ENCODE results near the gene JAM3.

Gene JAM3

DNA sequence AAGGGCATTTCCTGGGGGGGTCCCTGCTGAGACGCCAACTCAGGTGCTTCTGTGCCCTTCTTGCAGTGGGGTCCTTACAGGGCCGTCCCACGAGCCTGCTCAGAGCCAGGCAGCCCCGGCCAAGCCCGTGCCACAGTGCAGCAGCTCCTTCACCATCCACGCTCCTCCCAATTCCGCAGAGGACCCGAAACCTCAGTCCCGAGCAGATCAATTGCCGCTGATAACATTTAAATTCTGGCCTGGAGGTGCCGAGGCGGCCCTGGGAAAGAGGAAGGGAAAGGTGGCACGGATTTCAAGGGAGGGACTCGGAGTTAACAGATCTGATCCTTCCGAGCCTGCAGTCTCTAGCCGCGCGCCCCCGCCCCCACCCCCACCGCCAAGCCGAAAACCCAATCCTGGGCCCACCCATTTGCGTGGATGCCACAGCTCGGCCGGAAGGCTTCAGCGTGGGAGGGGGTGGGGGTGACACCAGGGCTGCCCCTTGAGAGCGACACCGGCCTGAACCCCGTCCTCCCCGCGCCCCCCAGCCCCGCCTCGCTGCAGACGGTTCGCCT, 32.3 kb upstream of the JAM3 start:
- Histone ChIP-seq H3K36me3 (ENCODE audit: insufficient read depth, low read length) (no peaks in the 10 kb centered on the region), H3K9ac (ENCODE audit: insufficient read length) (no peak overlapping the region), H3K9me3 (ENCODE audit: low read depth, low read length) (no peaks in the 10 kb centered on the region), H3K4me3 (peak overlapping the region; percentile 79), H3K27ac (no peak overlapping the region)
- no peak for TF ChIP-seq EZH2 (IDR thresholded peaks at IDR 0.05)
- no peak for TF ChIP-seq FOXP2 (optimal IDR thresholded peaks at IDR 0.05; ENCODE audit: control extremely low read depth, extremely low read length, insufficient read depth)
- no peak for TF ChIP-seq POLR2AphosphoS5 (IDR thresholded peaks at IDR 0.05; ENCODE audit: borderline replicate concordance, low read depth, low read length)
- no peak for DNase-seq (ENCODE audit: low read depth, low spot score)

DNA sequence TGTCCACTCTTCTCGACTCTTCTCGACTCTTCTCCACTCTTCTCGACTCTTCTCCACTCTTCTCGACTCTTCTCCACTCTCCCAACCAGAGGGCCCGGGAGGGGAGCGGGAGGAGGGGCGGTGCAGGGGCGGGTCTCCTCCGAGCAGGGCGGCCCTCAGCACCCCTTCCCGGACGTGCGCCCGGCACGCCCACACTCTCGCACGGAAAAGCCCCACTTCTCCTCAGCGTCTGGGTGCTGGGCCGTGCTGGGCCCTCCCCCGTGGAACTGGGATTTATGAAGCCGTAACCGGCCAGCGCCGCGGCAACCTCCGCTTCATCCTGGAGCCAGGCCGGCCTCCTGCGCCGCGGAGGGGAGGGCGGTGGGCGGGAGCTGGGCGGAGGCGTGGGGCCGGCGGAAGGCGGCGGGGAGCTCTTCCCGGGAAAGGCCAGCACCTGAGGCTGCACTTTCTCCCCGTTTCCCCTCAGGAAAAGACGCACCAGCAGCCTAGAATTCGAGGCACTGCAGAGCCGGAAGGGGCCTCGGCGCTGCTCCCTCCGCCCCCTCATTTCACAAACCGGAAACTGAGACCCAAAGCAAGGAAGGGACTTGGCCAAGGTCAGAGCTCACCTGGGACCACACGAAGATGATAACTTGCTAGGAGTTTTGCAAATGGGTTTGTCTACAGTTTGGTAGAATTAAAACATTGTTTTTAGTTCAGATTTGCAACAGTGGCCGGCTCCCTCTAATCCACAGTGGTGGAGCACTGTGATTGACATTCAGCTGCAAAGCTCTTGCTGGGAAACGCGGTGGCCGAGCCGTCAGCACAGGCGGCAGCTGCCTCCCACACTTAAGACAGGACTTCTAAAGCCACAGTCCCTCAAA, 31.6 kb upstream of the JAM3 start:
- no peak for DNase-seq (ENCODE audit: low read depth, low spot score)
- Histone ChIP-seq H3K27ac (no peak overlapping the region), H3K9ac (ENCODE audit: insufficient read length) (peak overlapping the region; percentile 62), H3K9me3 (ENCODE audit: low read depth, low read length) (no peaks in the 10 kb centered on the region), H3K36me3 (ENCODE audit: insufficient read depth, low read length) (no peaks in the 10 kb centered on the region), H3K4me3 (peak overlapping the region; percentile 79)
- TF ChIP-seq FOXP2 (optimal IDR thresholded peaks at IDR 0.05; ENCODE audit: control extremely low read depth, extremely low read length, insufficient read depth) (no peak), EZH2 (IDR thresholded peaks at IDR 0.05) (no peak), POLR2AphosphoS5 (IDR thresholded peaks at IDR 0.05; ENCODE audit: borderline replicate concordance, low read depth, low read length) (peak; percentile 55)

DNA sequence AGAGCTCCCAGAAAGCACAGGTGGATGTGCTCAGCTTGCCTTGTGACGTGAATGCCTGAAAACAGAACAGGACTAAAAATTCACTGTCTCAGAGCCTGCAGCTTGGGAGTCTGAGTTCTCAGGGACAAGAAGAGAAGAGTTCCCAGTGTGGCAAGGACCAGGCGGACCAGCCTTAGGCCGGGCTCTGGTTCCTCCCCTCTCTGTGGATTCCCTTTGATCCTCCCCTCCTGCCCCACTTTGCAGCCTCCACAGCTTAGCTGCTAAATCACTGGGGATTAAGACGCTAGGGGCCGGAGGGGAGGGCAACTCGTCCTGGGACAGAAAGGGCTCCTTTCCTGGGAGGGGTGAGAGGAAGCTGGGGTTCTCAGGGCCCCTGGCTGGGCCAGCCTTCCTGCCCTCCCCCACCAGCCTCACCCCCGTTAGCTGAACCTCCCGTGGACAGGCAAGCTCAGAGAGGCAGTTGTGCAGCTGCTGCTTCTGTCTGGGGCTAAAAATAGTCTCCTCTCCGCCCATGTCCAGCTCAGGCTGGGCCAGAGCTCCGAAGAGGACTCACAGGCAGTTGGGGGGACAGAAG, 29.9 kb upstream of the JAM3 start:
- DNase-seq (ENCODE audit: low read depth, low spot score): no peak
- Histone ChIP-seq H3K36me3 (ENCODE audit: insufficient read depth, low read length) (no peaks in the 10 kb centered on the region), H3K9me3 (ENCODE audit: low read depth, low read length) (no peaks in the 10 kb centered on the region), H3K27ac (no peak overlapping the region), H3K9ac (ENCODE audit: insufficient read length) (no peak overlapping the region), H3K4me3 (no peak overlapping the region)
- no peak for TF ChIP-seq POLR2AphosphoS5 (IDR thresholded peaks at IDR 0.05; ENCODE audit: borderline replicate concordance, low read depth, low read length)
- TF ChIP-seq EZH2 (IDR thresholded peaks at IDR 0.05): no peak
- TF ChIP-seq FOXP2 (optimal IDR thresholded peaks at IDR 0.05; ENCODE audit: control extremely low read depth, extremely low read length, insufficient read depth): no peak

DNA sequence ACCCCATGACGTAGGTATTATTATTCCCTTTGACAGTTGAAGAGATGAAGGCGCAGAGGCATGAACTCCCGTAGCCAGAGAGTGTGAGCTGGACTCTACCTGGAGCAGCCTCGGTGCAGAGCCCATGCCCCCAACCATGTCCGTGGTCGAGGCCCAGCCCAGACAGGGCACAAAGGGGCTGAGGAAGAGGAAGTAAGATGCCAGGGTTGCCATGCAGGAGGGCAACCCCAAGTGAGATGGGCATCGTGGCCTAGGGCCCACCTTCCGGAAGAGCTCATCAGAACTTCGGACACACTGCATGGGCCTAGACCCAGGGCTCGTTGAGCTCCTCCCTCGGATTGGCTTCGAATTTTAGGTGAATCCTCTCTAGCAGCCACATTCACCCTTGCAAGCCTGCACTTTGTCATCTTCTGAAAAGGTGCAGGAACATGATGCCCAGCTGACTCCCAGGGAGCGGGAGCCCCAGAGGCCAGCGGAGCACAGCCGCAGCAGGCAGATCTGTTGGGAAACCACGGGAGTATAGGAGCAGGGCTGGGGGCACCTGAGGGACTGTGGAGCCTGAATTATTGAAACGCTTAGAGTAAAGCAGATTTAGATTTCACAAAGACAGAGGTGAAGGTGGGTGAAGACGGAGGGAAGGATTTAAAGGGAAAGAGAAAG, 29.0 kb upstream of the JAM3 start:
- TF ChIP-seq FOXP2 (optimal IDR thresholded peaks at IDR 0.05; ENCODE audit: control extremely low read depth, extremely low read length, insufficient read depth) (no peak), POLR2AphosphoS5 (IDR thresholded peaks at IDR 0.05; ENCODE audit: borderline replicate concordance, low read depth, low read length) (no peak), EZH2 (IDR thresholded peaks at IDR 0.05) (no peak)
- Histone ChIP-seq H3K9me3 (ENCODE audit: low read depth, low read length) (no peaks in the 10 kb centered on the region), H3K36me3 (ENCODE audit: insufficient read depth, low read length) (no peaks in the 10 kb centered on the region), H3K4me3 (no peak overlapping the region), H3K9ac (ENCODE audit: insufficient read length) (no peak overlapping the region), H3K27ac (no peak overlapping the region)
- no peak for DNase-seq (ENCODE audit: low read depth, low spot score)

DNA sequence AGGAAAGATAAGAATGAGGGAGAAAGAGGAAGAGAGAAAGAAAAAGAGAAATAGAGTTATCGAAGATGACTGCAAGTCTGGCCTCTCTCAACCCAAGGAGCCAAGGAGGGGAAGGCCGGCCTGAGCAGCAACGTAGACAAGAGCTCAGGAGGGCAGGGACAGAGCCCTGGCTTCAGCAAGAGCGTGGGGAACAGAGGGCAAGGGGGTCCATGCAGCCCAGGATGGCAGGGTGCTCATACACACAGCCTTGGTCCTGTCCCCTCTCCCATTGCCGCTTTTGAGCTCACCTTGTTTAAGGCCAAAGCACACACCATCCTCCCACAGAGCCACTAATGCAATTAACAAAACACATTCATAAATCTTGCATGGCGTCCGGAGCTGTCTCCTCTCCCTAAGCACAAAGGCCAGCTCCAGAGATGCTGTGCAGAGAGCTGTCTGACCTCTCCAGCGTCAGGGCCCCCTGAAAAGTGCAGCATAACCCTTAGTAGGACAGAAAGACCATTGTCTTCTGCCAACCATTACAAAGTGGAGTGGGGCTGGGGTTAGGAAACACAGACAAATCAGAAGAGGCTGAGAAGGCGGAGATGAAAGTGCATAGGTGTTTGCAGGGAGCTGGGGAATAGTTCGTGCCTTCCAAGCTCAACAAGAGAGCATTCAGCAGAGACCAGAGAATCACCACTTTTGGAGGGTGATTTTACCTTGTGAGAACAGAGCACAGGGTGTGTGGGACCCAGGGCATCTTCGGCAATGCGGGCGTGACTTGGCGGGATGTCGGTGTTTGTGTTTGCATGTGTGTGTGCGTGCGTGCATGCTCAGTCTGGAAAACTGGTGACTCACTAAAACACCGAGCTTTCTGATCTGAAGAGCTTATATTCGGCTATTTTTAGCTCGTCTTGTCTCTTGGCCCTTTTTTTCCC, 28.2 kb upstream of the JAM3 start:
- Histone ChIP-seq H3K9me3 (ENCODE audit: low read depth, low read length) (no peaks in the 10 kb centered on the region), H3K36me3 (ENCODE audit: insufficient read depth, low read length) (no peaks in the 10 kb centered on the region), H3K27ac (no peak overlapping the region), H3K4me3 (no peak overlapping the region), H3K9ac (ENCODE audit: insufficient read length) (no peak overlapping the region)
- TF ChIP-seq EZH2 (IDR thresholded peaks at IDR 0.05) (no peak), POLR2AphosphoS5 (IDR thresholded peaks at IDR 0.05; ENCODE audit: borderline replicate concordance, low read depth, low read length) (no peak), FOXP2 (optimal IDR thresholded peaks at IDR 0.05; ENCODE audit: control extremely low read depth, extremely low read length, insufficient read depth) (no peak)
- DNase-seq (ENCODE audit: low read depth, low spot score): no peak

DNA sequence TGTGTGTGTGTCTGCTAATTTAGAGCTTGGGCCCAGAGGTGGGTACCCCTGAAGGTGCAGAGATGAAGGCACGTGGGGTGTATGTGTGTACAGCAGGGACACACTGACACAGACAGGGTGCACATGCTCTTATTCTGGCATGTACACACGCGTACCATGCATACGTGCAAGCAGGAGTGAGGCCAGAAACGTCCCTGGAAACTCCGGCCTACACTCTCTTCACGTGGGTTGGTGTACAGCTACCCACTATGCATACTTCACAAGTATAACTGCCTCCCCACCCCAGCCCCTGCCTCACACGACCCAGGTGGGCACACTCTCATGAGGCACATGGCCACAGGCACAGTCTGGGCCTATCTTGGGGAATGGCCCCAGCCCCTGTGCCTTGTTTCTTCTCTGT, 27.5 kb upstream of the JAM3 start:
- Histone ChIP-seq H3K9me3 (ENCODE audit: low read depth, low read length) (no peaks in the 10 kb centered on the region), H3K27ac (no peak overlapping the region), H3K4me3 (no peak overlapping the region), H3K9ac (ENCODE audit: insufficient read length) (no peak overlapping the region), H3K36me3 (ENCODE audit: insufficient read depth, low read length) (no peaks in the 10 kb centered on the region)
- TF ChIP-seq EZH2 (IDR thresholded peaks at IDR 0.05): no peak
- TF ChIP-seq FOXP2 (optimal IDR thresholded peaks at IDR 0.05; ENCODE audit: control extremely low read depth, extremely low read length, insufficient read depth): no peak
- no peak for TF ChIP-seq POLR2AphosphoS5 (IDR thresholded peaks at IDR 0.05; ENCODE audit: borderline replicate concordance, low read depth, low read length)
- no peak for DNase-seq (ENCODE audit: low read depth, low spot score)

DNA sequence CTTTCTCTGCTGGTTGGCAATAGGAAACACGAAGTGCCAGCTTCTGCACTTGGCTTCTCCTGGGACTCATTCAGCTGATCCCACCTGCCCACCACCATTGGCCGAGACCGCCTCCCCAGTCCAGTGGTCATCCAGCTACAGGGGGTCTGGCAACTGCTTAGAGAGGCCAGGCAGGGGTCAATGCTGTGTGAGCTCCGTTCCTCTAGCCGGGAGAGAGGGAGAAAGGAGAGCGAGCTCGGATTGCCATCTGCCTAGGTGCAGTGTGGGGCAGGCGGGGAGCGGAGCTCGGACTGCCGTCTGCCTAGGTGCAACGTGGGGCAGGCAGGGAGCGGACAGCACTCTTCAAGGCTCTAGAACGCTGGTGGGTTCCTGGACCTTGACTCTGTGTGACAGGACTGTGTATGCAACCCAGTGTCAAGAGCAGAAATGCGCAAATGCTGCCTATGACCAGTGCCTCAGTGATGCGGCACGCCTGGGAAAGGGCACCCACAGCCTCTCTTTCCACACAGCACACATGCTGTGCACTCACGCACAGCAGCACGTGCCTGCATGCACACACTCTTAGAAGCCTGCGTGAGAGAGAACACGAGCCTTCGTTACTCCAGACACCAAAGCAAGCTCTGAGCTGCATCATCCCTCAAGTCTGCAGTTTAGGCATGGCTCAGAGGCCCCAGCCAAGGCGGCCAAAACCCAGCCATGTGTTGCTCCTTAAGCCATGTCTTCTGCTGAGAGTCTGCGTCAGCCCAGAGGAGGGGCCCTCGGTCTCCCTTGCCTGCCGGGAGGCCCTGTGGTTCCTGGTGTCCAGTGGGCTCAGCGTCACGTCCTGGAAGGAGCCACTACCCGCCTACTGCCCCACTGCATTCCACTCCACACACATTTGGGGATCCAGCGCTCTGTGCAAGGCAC, 26.8 kb upstream of the JAM3 start:
- TF ChIP-seq EZH2 (IDR thresholded peaks at IDR 0.05): no peak
- TF ChIP-seq FOXP2 (optimal IDR thresholded peaks at IDR 0.05; ENCODE audit: control extremely low read depth, extremely low read length, insufficient read depth): no peak
- no peak for TF ChIP-seq POLR2AphosphoS5 (IDR thresholded peaks at IDR 0.05; ENCODE audit: borderline replicate concordance, low read depth, low read length)
- no peaks in the 10 kb centered on the region for H3K9me3 ChIP-seq (ENCODE audit: low read depth, low read length)
- DNase-seq (ENCODE audit: low read depth, low spot score): no peak
- H3K4me3 ChIP-seq: no peak overlapping the region
- H3K9ac ChIP-seq (ENCODE audit: insufficient read length): no peak overlapping the region
- H3K36me3 ChIP-seq (ENCODE audit: insufficient read depth, low read length): no peaks in the 10 kb centered on the region
- H3K27ac ChIP-seq: no peak overlapping the region

Measured in SK-N-MC (cell line).